Natural killer cell (primary cell): Measurements from ENCODE around the gene EIF3B. TPM values are rescaled to one million over a fixed set of nuclear protein-coding genes. Genes with fewer than 3 reads are reported as not detected.
"Not testable (repeated sequence)": the region's sequence is repeated elsewhere in the genome, so short reads cannot be mapped to it uniquely, and the experiment has no call there.

Experiments used
- ATAC-seq, 3 donors: fragments of 150-1000 bp in 2 of 3; fragments of 200-7000 bp in 1 of 3; cut with Tn5 transposase; 1 replicate in 1 of 3; 2 replicates in 2 of 3; pipeline ENCODE4 v1.10.0; 2021; ENCODE audit warnings: mild to moderate bottlenecking in 2 of 3, moderate library complexity in 2 of 3
- DNase-seq, 2 donors: peaks; one replicate each; pipeline versions ENCODE4 v3.0.0 to v3.0.0-alpha.2; 2013 to 2021; ENCODE audit warnings: mixed read lengths in 1 of 2
- H3K27ac ChIP-seq: one replicate; pipeline ENCODE4 v1.5.1; 2013; ENCODE audit warnings: mild to moderate bottlenecking, low read length
- H3K27me3 ChIP-seq: one replicate; pipeline ENCODE4 v1.6.1; 2013; ENCODE audit warnings: low read length; ENCODE audit not compliant: control insufficient read depth, insufficient read depth
- H3K36me3 ChIP-seq: one replicate; pipeline ENCODE4 v1.6.1; 2013; ENCODE audit warnings: low read length; ENCODE audit not compliant: control insufficient read depth, insufficient read depth
- H3K4me1 ChIP-seq: one replicate; pipeline ENCODE4 v1.6.1; 2013; ENCODE audit warnings: low read length; ENCODE audit not compliant: control insufficient read depth, insufficient read depth
- H3K4me3 ChIP-seq: one replicate; pipeline ENCODE4 v1.5.1; 2013; ENCODE audit warnings: low read length
- H3K9me3 ChIP-seq: one replicate; pipeline ENCODE4 v1.6.1; 2013; ENCODE audit warnings: low read length; ENCODE audit not compliant: control insufficient read depth, insufficient read depth
- H3K27ac Mint-ChIP-seq, 2 donors: one replicate each; pipeline ENCODE4 v1.8.0; 2022; ENCODE audit warnings: mild to moderate bottlenecking in 2 of 2, mixed read lengths in 2 of 2, moderate library complexity in 1 of 2
- H3K27me3 Mint-ChIP-seq, 2 donors: one replicate each; pipeline ENCODE4 v1.8.0; 2022; ENCODE audit warnings: low read depth in 2 of 2, mixed read lengths in 2 of 2
- H3K36me3 Mint-ChIP-seq: one replicate; pipeline ENCODE4 v1.8.0; 2022; ENCODE audit warnings: mixed read lengths
- H3K4me1 Mint-ChIP-seq, 2 donors: one replicate each; pipeline ENCODE4 v1.8.0; 2022; ENCODE audit warnings: mixed read lengths in 2 of 2
- H3K4me3 Mint-ChIP-seq: one replicate; pipeline ENCODE4 v1.8.0; 2022; ENCODE audit warnings: mild to moderate bottlenecking, moderate library complexity, mixed read lengths
- H3K9me3 Mint-ChIP-seq, 2 donors: one replicate each; pipeline ENCODE4 v1.8.0; 2022; ENCODE audit warnings: mixed read lengths in 2 of 2
- CTCF ChIP-seq: fragments of 200-600 bp; IDR thresholded peaks from one replicate; pipeline ENCODE4 v1.8.0; 2022; ENCODE audit warnings: antibody characterized with exemption
- WGBS: methylation state at CpG from one replicate; pipeline ENCODE4 v1.1.7; 2013; ENCODE audit warnings: missing lambda C conversion rate; ENCODE audit not compliant: insufficient coverage; 5-methylcytosine and 5-hydroxymethylcytosine counted together
- intact Hi-C: fragments of 100-400 bp; cut with micrococcal nuclease; formaldehyde crosslinking; loops from one replicate; pipeline ENCODE4 v1.14.2; 2022
- total RNA-seq, 4 donors: library from RNA; stranded (reverse); fragments of 120-200 nt in 1 of 4; gene quantifications; one replicate each; pipeline versions ENCODE4 v1.2.3 to v1.2.4, GENCODE V29; 2013 to 2022

EIF3B gene
- total RNA-seq, 3 donors from 2014 or later (not counting 1 experiment from before 2014, with no cell fraction given), result 194 to 219 (median 197) TPM

DNA sequence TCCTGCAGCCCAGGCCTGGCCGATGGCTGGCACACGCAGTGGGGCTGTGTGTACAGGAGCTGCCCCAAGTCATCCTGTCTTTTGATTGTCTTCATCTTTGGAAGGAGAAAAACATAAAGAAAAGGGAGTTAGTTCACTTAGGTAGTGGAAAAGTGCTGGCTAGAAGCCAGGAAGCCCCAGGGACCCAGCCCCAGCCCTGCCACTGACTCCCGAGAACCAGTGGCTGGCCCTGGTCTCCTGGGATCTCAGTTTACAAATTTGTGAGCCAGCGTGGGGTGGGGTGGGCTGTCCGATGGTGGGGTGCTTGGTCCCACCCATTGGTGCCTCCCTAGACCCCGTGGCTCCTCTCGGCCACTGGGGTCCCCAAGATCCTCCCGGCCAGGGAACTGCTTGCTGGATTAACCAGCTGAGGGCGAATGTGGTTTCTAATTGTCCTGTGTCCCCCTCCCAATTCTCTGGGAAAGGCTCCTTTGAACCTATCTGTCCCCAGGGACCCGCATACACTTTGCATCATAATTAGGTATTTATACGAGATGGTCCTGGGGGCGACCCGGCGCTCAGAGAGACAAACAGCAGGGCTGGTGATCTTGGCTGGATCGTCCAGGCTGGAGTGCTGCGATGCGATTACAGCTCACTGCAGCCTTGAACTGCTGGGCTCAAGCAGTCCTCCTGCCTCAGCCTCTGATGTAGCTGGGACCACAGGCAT lies 32.5 kb downstream of the EIF3B start:
- intact Hi-C loops, result loop anchor here (10.0 kb wide), 1 partner anchor 48 kb away; no protein-coding TSS in a partner anchor
- ATAC-seq, result no peak
- Mint-ChIP-seq H3K27ac (no peak overlapping the region), H3K4me1 (no peaks in the 10 kb centered on the region), H3K9me3 (no peaks in the 10 kb centered on the region), H3K4me3 (no peak overlapping the region), H3K27me3 (no peaks in the 10 kb centered on the region), H3K36me3 (no peaks in the 10 kb centered on the region)
- Histone ChIP-seq H3K27ac (no peak overlapping the region), H3K27me3 (no peaks in the 10 kb centered on the region), H3K4me1 (no peaks in the 10 kb centered on the region), H3K36me3 (peaks cover 1% of the 10 kb centered on the region), H3K9me3 (no peaks in the 10 kb centered on the region), H3K4me3 (no peak overlapping the region)
- 90% methylated on average over 17 of the region's 17 CpGs for WGBS
- no peak for TF ChIP-seq CTCF
- no peak for DNase-seq

GRCh38 chr7:2387897-2388636 lies 33.4 kb downstream of the EIF3B start:
- no peak overlapping the region for H3K27ac ChIP-seq
- WGBS, result 79% methylated on average over 31 of the region's 31 CpGs
- Mint-ChIP-seq H3K27ac (no peak overlapping the region), H3K36me3 (no peaks in the 10 kb centered on the region), H3K27me3 (no peaks in the 10 kb centered on the region), H3K9me3 (no peaks in the 10 kb centered on the region), H3K4me3 (no peak overlapping the region), H3K4me1 (no peaks in the 10 kb centered on the region)
- no peak for TF ChIP-seq CTCF
- H3K27me3 ChIP-seq, result no peaks in the 10 kb centered on the region
- intact Hi-C loops, result loop anchor here (10.0 kb wide), 1 partner anchor 47 kb away; no protein-coding TSS in a partner anchor
- ATAC-seq (no peak), DNase-seq (no peak)
- no peaks in the 10 kb centered on the region for H3K4me1 ChIP-seq
- no peak overlapping the region for H3K4me3 ChIP-seq
- no peaks in the 10 kb centered on the region for H3K36me3 ChIP-seq
- no peaks in the 10 kb centered on the region for H3K9me3 ChIP-seq

GRCh38 chr7:2388637-2388954 lies 34.0 kb downstream of the EIF3B start:
- Histone ChIP-seq H3K27ac (no peak overlapping the region), H3K36me3 (no peaks in the 10 kb centered on the region), H3K4me1 (no peaks in the 10 kb centered on the region), H3K4me3 (no peak overlapping the region), H3K9me3 (no peaks in the 10 kb centered on the region), H3K27me3 (no peaks in the 10 kb centered on the region)
- no peak for TF ChIP-seq CTCF
- peaks cover 0 to 3% of the 10 kb centered on the region in 2 donors for H3K4me1 Mint-ChIP-seq
- intact Hi-C loops, result loop anchor here (10.0 kb wide), 1 partner anchor 46 kb away; no protein-coding TSS in a partner anchor
- no peaks in the 10 kb centered on the region for H3K36me3 Mint-ChIP-seq
- H3K4me3 Mint-ChIP-seq, result no peak overlapping the region
- DNase-seq (no peak), ATAC-seq (no peak)
- 98% methylated on average over 5 of the region's 5 CpGs for WGBS
- H3K9me3 Mint-ChIP-seq, result no peaks in the 10 kb centered on the region
- no peak overlapping the region for H3K27ac Mint-ChIP-seq
- H3K27me3 Mint-ChIP-seq, result no peaks in the 10 kb centered on the region

GRCh38 chr7:2390020-2390816 lies 35.6 kb downstream of the EIF3B start:
- 49% methylated on average over 14 of the region's 16 CpGs for WGBS
- H3K27me3 ChIP-seq, H3K4me3 Mint-ChIP-seq, H3K9me3 ChIP-seq, H3K4me1 ChIP-seq, H3K9me3 Mint-ChIP-seq, H3K4me3 ChIP-seq, H3K36me3 Mint-ChIP-seq, H3K27me3 Mint-ChIP-seq, H3K27ac ChIP-seq, H3K36me3 ChIP-seq, H3K27ac Mint-ChIP-seq, intact Hi-C loops, DNase-seq: not testable (repeated sequence)
- peak in 1 of 3 donors; percentile 52 for ATAC-seq
- peaks cover 0 to 12% of the 10 kb centered on the region in 2 donors for H3K4me1 Mint-ChIP-seq
